Activated CD4-positive, alpha-beta memory T cell treated with anti-CD3 and anti-CD28 coated beads, Interleukin-2, amount 10 ng/mL, durations not matched to agents 7 days and 5 days (primary cell): Measurements from ENCODE around the gene LYZL2. TPM values are rescaled to one million over a fixed set of nuclear protein-coding genes. Genes with fewer than 3 reads are reported as not detected.
"Not testable (repeated sequence)": the region's sequence is repeated elsewhere in the genome, so short reads cannot be mapped to it uniquely, and the experiment has no call there.

Experiments used
- CTCF ChIA-PET: fragments of 350-600 bp; sonication (Branson Sonifier 250); formaldehyde crosslinking; loops from one replicate; lab custom pipeline; 2021; ENCODE audit warnings: antibody characterized with exemption, inconsistent platforms; lab: Charles Lee
- POLR2A ChIA-PET: fragments of 350-600 bp; sonication (Branson Sonifier 250); formaldehyde crosslinking; loops from one replicate; lab custom pipeline; 2021; ENCODE audit warnings: antibody characterized with exemption; lab: Charles Lee
- DNase-seq: peaks from one replicate; pipeline ENCODE4 v3.0.0-alpha.2; 2020
- H3K27ac Mint-ChIP-seq: one replicate; pipeline ENCODE4 v1.8.0; 2021; ENCODE audit warnings: mild to moderate bottlenecking, mixed read lengths
- H3K27me3 Mint-ChIP-seq: one replicate; pipeline ENCODE4 v1.8.0; 2021; ENCODE audit warnings: mixed read lengths
- H3K36me3 Mint-ChIP-seq: one replicate; pipeline ENCODE4 v1.8.0; 2021; ENCODE audit warnings: low read depth, mixed read lengths
- H3K4me1 Mint-ChIP-seq: one replicate; pipeline ENCODE4 v1.8.0; 2021; ENCODE audit warnings: mixed read lengths
- H3K4me3 Mint-ChIP-seq: one replicate; pipeline ENCODE4 v1.8.0; 2021; ENCODE audit warnings: mild to moderate bottlenecking, mixed read lengths
- H3K9me3 Mint-ChIP-seq: one replicate; pipeline ENCODE4 v1.8.0; 2021; ENCODE audit warnings: mixed read lengths
- total RNA-seq, 2 experiments: library from RNA; stranded (reverse); gene quantifications; one replicate each; pipeline ENCODE4 v1.2.3, GENCODE V29; 2021

The LYZL2 gene
- total RNA-seq, 2 experiments from 2014 or later: not detected

GRCh38 chr10:30655001-30655400 lies 25.4 kb upstream of the LYZL2 start:
- H3K27me3 Mint-ChIP-seq: peaks cover 52% of the 10 kb centered on the region
- DNase-seq, POLR2A ChIA-PET, H3K27ac Mint-ChIP-seq, H3K36me3 Mint-ChIP-seq, H3K9me3 Mint-ChIP-seq, H3K4me1 Mint-ChIP-seq, H3K4me3 Mint-ChIP-seq: not testable (repeated sequence)
- CTCF ChIA-PET: interaction anchor here (2.1 kb wide), 1 partner anchor 15 kb away, joined by 6 read pairs; no protein-coding TSS in a partner anchor

- Mint-ChIP-seq H3K4me1 (peaks cover 11% of the 10 kb centered on the region), H3K27me3 (peaks cover 35% of the 10 kb centered on the region)
- H3K4me3 Mint-ChIP-seq, H3K36me3 Mint-ChIP-seq, CTCF ChIA-PET, POLR2A ChIA-PET, DNase-seq, H3K9me3 Mint-ChIP-seq, H3K27ac Mint-ChIP-seq: not testable (repeated sequence)
Measured at GRCh38 chr10:30651470-30652397, 22.2 kb upstream of the LYZL2 start.

- ChIA-PET CTCF (interaction anchor here (2.2 kb wide), 1 partner anchor 8 kb away, joined by 15 read pairs; no protein-coding TSS in a partner anchor), POLR2A (no interaction called here)
- no peaks in the 10 kb centered on the region for H3K9me3 Mint-ChIP-seq
- H3K27me3 Mint-ChIP-seq: peaks cover 33% of the 10 kb centered on the region
- no peak overlapping the region for H3K4me3 Mint-ChIP-seq
- H3K27ac Mint-ChIP-seq: no peak overlapping the region
- H3K4me1 Mint-ChIP-seq: peaks cover 23% of the 10 kb centered on the region
- no peak for DNase-seq
- no peaks in the 10 kb centered on the region for H3K36me3 Mint-ChIP-seq
Measured at GRCh38 chr10:30647089-30647488, 17.5 kb upstream of the LYZL2 start.

- Mint-ChIP-seq H3K27ac (no peak overlapping the region), H3K9me3 (no peaks in the 10 kb centered on the region), H3K36me3 (no peaks in the 10 kb centered on the region), H3K4me3 (no peak overlapping the region), H3K4me1 (peaks cover 23% of the 10 kb centered on the region), H3K27me3 (peaks cover 37% of the 10 kb centered on the region)
- POLR2A ChIA-PET: no interaction called here
- DNase-seq: peak; percentile 31
- CTCF ChIA-PET: no interaction called here
Measured at GRCh38 chr10:30645340-30645827, 15.8 kb upstream of the LYZL2 start.

DNA sequence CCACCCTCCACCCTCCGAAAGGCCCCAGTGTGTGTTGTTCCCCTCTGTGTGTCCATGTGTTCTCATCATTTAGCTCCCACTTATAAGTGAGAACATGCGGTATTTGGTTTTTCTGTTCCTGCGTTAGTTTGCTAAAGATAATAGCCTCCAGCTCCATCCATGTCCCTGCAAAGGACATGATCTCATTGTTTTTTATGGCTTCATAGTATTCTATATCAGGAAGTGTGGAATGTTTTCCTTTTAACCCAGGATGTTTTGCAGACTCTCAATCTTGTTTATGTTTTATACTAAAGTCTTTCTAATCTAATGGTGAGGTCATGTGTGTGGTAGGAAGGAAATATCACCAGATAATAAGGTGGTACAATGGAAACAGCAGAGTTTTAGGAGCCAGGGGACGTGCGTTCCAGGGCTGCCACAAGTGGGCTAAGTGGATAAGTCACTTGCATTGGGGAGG lies 14.9 kb upstream of the LYZL2 start:
- H3K36me3 Mint-ChIP-seq, POLR2A ChIA-PET, H3K27ac Mint-ChIP-seq, DNase-seq, H3K9me3 Mint-ChIP-seq, H3K4me3 Mint-ChIP-seq: not testable (repeated sequence)
- CTCF ChIA-PET: interaction anchor here (1.0 to 1.3 kb wide), 2 partner anchors 51 to 74 kb away, joined by 3 read pairs; no protein-coding TSS in a partner anchor
- H3K27me3 Mint-ChIP-seq: peaks cover 38% of the 10 kb centered on the region
- peaks cover 28% of the 10 kb centered on the region for H3K4me1 Mint-ChIP-seq

GRCh38 chr10:30643557-30644199 lies 14.1 kb upstream of the LYZL2 start:
- CTCF ChIA-PET: interaction anchor here (1.0 to 1.3 kb wide), 2 partner anchors 52 to 75 kb away, joined by 3 read pairs; no protein-coding TSS in a partner anchor
- H3K36me3 Mint-ChIP-seq, DNase-seq, H3K9me3 Mint-ChIP-seq, H3K27ac Mint-ChIP-seq, H3K4me3 Mint-ChIP-seq, POLR2A ChIA-PET: not testable (repeated sequence)
- peaks cover 29% of the 10 kb centered on the region for H3K4me1 Mint-ChIP-seq
- H3K27me3 Mint-ChIP-seq: peaks cover 35% of the 10 kb centered on the region

GRCh38 chr10:30642856-30643255 lies 13.3 kb upstream of the LYZL2 start:
- CTCF ChIA-PET: not testable (repeated sequence)

GRCh38 chr10:30639946-30640786 lies 10.6 kb upstream of the LYZL2 start:
- Mint-ChIP-seq H3K36me3 (no peaks in the 10 kb centered on the region), H3K27ac (no peak overlapping the region), H3K9me3 (no peaks in the 10 kb centered on the region), H3K27me3 (peaks cover 36% of the 10 kb centered on the region), H3K4me3 (no peak overlapping the region), H3K4me1 (peaks cover 20% of the 10 kb centered on the region)
- CTCF ChIA-PET: interaction anchor here (0.7 to 3.7 kb wide), 36 partner anchors 8 to 1090 kb away, joined by 3 to 30 read pairs (median 4); partner anchors contain the start of genes LYZL2 and ZNF438
- no peak for DNase-seq
- POLR2A ChIA-PET: interaction anchor here (1.4 kb wide), 1 partner anchor 42 kb away, joined by 4 read pairs; no protein-coding TSS in a partner anchor

More at GRCh38 chr10:30642856-30643255, 13.3 kb upstream of the LYZL2 start:
- H3K4me3 Mint-ChIP-seq, POLR2A ChIA-PET, H3K9me3 Mint-ChIP-seq, DNase-seq, H3K36me3 Mint-ChIP-seq, H3K27ac Mint-ChIP-seq: not testable (repeated sequence)
- Mint-ChIP-seq H3K27me3 (peaks cover 35% of the 10 kb centered on the region), H3K4me1 (peaks cover 32% of the 10 kb centered on the region)

GRCh38 chr10:30637881-30638467 lies 8.4 kb upstream of the LYZL2 start:
- Mint-ChIP-seq H3K27me3 (peaks cover 36% of the 10 kb centered on the region), H3K36me3 (no peaks in the 10 kb centered on the region), H3K27ac (no peak overlapping the region), H3K4me1 (peaks cover 15% of the 10 kb centered on the region), H3K9me3 (no peaks in the 10 kb centered on the region), H3K4me3 (no peak overlapping the region)
- CTCF ChIA-PET: interaction anchor here (2.4 to 3.7 kb wide), 8 partner anchors 8 to 246 kb away, joined by 6 to 30 read pairs (median 14); partner anchors contain the start of gene LYZL2
- POLR2A ChIA-PET: no interaction called here
- peak; percentile 33 for DNase-seq

DNA sequence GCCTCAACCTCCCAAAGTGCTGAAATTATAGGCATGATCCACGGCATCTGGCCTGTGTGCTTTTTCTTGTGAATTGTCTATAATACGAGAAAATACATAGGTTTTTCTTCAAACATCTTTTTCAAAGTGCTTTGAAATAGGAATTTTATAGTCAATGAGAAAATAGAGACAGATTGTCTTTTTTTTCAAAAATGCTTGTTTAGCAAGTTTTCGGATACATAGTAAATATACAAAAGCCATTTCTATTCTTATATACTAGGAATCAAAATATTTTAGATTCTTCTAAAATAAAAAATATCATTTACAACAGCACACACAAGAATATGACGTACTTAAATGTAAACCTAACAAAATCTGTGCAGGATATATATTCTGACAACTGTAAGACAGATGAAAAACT lies 1.6 kb upstream of the LYZL2 start:
- Mint-ChIP-seq H3K9me3 (no peaks in the 10 kb centered on the region), H3K27me3 (peaks cover 40% of the 10 kb centered on the region), H3K4me1 (peaks cover 7% of the 10 kb centered on the region), H3K4me3 (no peak overlapping the region), H3K27ac (no peak overlapping the region), H3K36me3 (no peaks in the 10 kb centered on the region)
- POLR2A ChIA-PET: no interaction called here
- CTCF ChIA-PET: no interaction called here
- no peak for DNase-seq

- Mint-ChIP-seq H3K36me3 (no peaks in the 10 kb centered on the region), H3K4me3 (no peak overlapping the region), H3K9me3 (no peaks in the 10 kb centered on the region), H3K4me1 (peaks cover 7% of the 10 kb centered on the region), H3K27me3 (peaks cover 36% of the 10 kb centered on the region), H3K27ac (no peak overlapping the region)
- CTCF ChIA-PET: interaction anchor here (0.6 to 2.2 kb wide), 2 partner anchors 9 to 36 kb away, joined by 3 to 15 read pairs; no protein-coding TSS in a partner anchor
- no peak for DNase-seq
- POLR2A ChIA-PET: no interaction called here
Measured at GRCh38 chr10:30630571-30630970, 1.0 kb upstream of the LYZL2 start.

- H3K4me3 Mint-ChIP-seq, POLR2A ChIA-PET, DNase-seq, H3K27ac Mint-ChIP-seq, H3K36me3 Mint-ChIP-seq, H3K4me1 Mint-ChIP-seq, H3K9me3 Mint-ChIP-seq: not testable (repeated sequence)
- H3K27me3 Mint-ChIP-seq: peaks cover 28% of the 10 kb centered on the region
- CTCF ChIA-PET: interaction anchor here (2.2 kb wide), 1 partner anchor 11 kb away, joined by 15 read pairs; no protein-coding TSS in a partner anchor
Measured at GRCh38 chr10:30628576-30628975, 977 bp downstream of the LYZL2 start.
